GM12872 (cell line): ENCODE measurements around the gene RNASE13.

Experiments used
- CTCF ChIP-seq: IDR thresholded peaks from 3 replicates; pipeline ENCODE4 v1.5.1; 2011; ENCODE audit warnings: low read depth, mild to moderate bottlenecking, low read length, moderate library complexity; ENCODE audit not compliant: insufficient read depth

RNASE13 gene

GRCh38 chr14:21026988-21027315 is 7.7 kb downstream of the RNASE13 start:
- no peak for TF ChIP-seq CTCF

GRCh38 chr14:21026274-21026987 is 8.2 kb downstream of the RNASE13 start:
- no peak for TF ChIP-seq CTCF

GRCh38 chr14:21025371-21026273 is 9.0 kb downstream of the RNASE13 start:
- TF ChIP-seq CTCF, result no peak

- TF ChIP-seq CTCF, result no peak
Measured at GRCh38 chr14:21024585-21025370, 9.8 kb downstream of the RNASE13 start, which contains the start of gene NDRG2. NDRG2 (minus strand) TSS chr14:21025061; CDS start chr14:21023315, 1,746 bp downstream.

GRCh38 chr14:21023817-21024584 is 10.6 kb downstream of the RNASE13 start:
- no peak for TF ChIP-seq CTCF

- no peak for TF ChIP-seq CTCF
Measured at GRCh38 chr14:21023174-21023573, 11.4 kb downstream of the RNASE13 start.
